GM23248 (cell line): Measurements from ENCODE around the gene NINL.

ENCODE experiments used
- EZH2 ChIP-seq: fragments of 200-600 bp; sonication (generic); IDR thresholded peaks from 2 replicates; pipeline ENCODE4 v1.6.1; 2018; ENCODE audit warnings: antibody characterized with exemption, mild to moderate bottlenecking; ENCODE audit not compliant: insufficient read depth, poor library complexity, severe bottlenecking
- EZH2phosphoT487 ChIP-seq: fragments of 200-600 bp; sonication (generic); IDR thresholded peaks from 2 replicates; pipeline ENCODE4 v1.6.1; 2018; ENCODE audit warnings: antibody characterized with exemption, moderate library complexity, mild to moderate bottlenecking, low read depth; ENCODE audit not compliant: insufficient read depth

DNA sequence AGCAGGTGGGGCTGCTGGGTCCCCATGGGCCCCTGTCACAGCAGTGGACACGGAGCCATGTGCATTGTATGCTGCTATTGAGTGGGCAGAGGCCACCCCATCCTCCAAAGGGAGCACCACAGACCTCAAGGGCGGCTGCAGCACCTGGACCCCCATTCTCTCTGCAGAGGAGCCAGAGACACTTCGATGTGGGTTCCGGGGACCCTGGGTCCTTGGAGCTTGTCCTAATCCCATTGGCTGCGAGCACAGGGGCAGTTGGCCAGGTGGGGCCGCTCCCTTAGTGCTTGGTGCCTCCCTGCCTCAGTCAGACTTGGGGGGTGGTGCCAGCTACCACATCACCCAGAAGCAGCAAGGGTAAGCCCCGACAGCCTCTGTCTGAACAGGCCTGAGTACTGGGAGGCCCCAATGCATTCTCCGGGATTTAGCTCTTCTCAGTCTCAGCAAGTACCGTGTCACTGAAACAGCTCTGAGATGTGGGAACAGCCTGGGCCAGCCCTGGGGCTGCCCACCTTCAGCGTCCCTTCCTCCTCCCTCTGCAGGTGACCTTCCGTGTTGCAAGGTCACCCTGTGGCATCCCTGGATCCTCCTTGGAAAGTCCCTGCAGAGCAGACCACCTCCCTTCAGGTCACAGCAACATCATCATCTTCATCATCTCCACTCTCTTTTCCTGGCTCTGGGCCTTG, 104.0 kb downstream of the NINL start:
- TF ChIP-seq EZH2 (no peak), EZH2phosphoT487 (no peak)
